ENCODE results near the gene CRTC2. TPM values are rescaled to one million over a fixed set of nuclear protein-coding genes. Genes with fewer than 3 reads are reported as not detected.

CRTC2 gene
- total and polyA plus RNA-seq, 2 experiments from 2014 or later, result 10.6 to 20.7 TPM

- H3K9me2 ChIP-seq (ENCODE audit: insufficient read depth), result no peaks in the 10 kb centered on the region
- H3K4me2 ChIP-seq, result no peak overlapping the region
- H3F3A ChIP-seq (replicated peaks; ENCODE audit: low read depth), result peaks cover 30% of the 10 kb centered on the region; the same call in 1 of the 2 replicates
- peaks cover 15% of the 10 kb centered on the region for H3K79me2 ChIP-seq (replicated peaks; ENCODE audit: insufficient read depth)
- no peak for ATAC-seq
- H3K27ac Mint-ChIP-seq, result no peak overlapping the region
- H3K4me3 Mint-ChIP-seq, result no peak overlapping the region
- H2AFZ ChIP-seq, result no peak overlapping the region
- H3K4me3 ChIP-seq, result no peak overlapping the region
- no peaks in the 10 kb centered on the region; the same call in 1 of the 2 replicates for H4K20me1 ChIP-seq (replicated peaks; ENCODE audit: insufficient read depth)
- DNase-seq (ENCODE audit: low spot score), result no peak
- H3K27me3 ChIP-seq (ENCODE audit: insufficient read depth), result no peaks in the 10 kb centered on the region
- H3K4me1 ChIP-seq (ENCODE audit: insufficient read depth), result peaks cover 17% of the 10 kb centered on the region
- TF ChIP-seq EZH2 (IDR thresholded peaks at IDR 0.05; ENCODE audit: low read depth, unreplicated experiment) (no peak), JUNB (IDR thresholded peaks at IDR 0.05; ENCODE audit: unreplicated experiment) (no peak), POLR2AphosphoS5 (IDR thresholded peaks at IDR 0.05; ENCODE audit: low read depth) (no peak), STAT1 (IDR thresholded peaks at IDR 0.05; ENCODE audit: unreplicated experiment) (no peak), REST (IDR thresholded peaks at IDR 0.05; ENCODE audit: unreplicated experiment) (no peak), EZH2phosphoT487 (IDR thresholded peaks at IDR 0.05; ENCODE audit: unreplicated experiment) (no peak), ETS1 (IDR thresholded peaks at IDR 0.05) (no peak), ZNF331 (CRISPR knock-in tag; IDR thresholded peaks at IDR 0.05; ENCODE audit: low read depth) (no peak), NANOG (IDR thresholded peaks at IDR 0.05; ENCODE audit: borderline replicate concordance) (no peak), ZNF462 (CRISPR knock-in tag; IDR thresholded peaks at IDR 0.05) (no peak), CTCF (conservative IDR thresholded peaks at IDR 0.05; ENCODE audit: low read depth in 2 of 2) (no peak), ZNF114 (CRISPR knock-in tag; IDR thresholded peaks at IDR 0.05) (no peak), CREB1 (CRISPR knock-in tag; IDR thresholded peaks at IDR 0.05; ENCODE audit: low read depth) (no peak)
- peaks cover 13% of the 10 kb centered on the region; the same call in 1 of the 2 replicates for H3K36me3 ChIP-seq (ENCODE audit: insufficient read depth)
- H3K9me3 Mint-ChIP-seq, result peaks cover 4% of the 10 kb centered on the region; the same call in 1 of the 3 replicates
- peaks cover 18% of the 10 kb centered on the region for H3K4me1 Mint-ChIP-seq
- peaks cover 18% of the 10 kb centered on the region for H3K27me3 Mint-ChIP-seq (ENCODE audit: insufficient read depth, low read depth, poor library complexity)
- no peak overlapping the region for H3K27ac ChIP-seq (ENCODE audit: low read depth)
- H3K36me3 Mint-ChIP-seq (ENCODE audit: low read depth), result peaks cover 49% of the 10 kb centered on the region
Measured at GRCh38 chr1:153970346-153970745, 11.9 kb upstream of the CRTC2 start.
